SU-DHL-6 (cell line): ENCODE data around the gene RGL4.
"Not testable (repeated sequence)": the region's sequence is repeated elsewhere in the genome, so short reads cannot be mapped to it uniquely, and the experiment has no call there.

Experiments used
- H2AFZ ChIP-seq: fragments of 200-600 bp; sonication (generic); 2 replicates; pipeline ENCODE4 v1.6.1; 2014; ENCODE audit warnings: low read depth, mild to moderate bottlenecking, moderate library complexity, mixed read lengths, antibody characterized with exemption, low read length; ENCODE audit not compliant: severe bottlenecking
- H3F3A ChIP-seq: fragments of 200-600 bp; shearing (Covaris generic); 2 replicates; pipeline ENCODE4 v1.6.0; 2016; ENCODE audit warnings: antibody characterized with exemption, mild to moderate bottlenecking; ENCODE audit not compliant: insufficient read depth
- H3K27ac ChIP-seq: fragments of 200-600 bp; sonication (generic); 2 replicates; pipeline ENCODE4 v1.5.1; 2016; ENCODE audit warnings: low read depth, mild to moderate bottlenecking, low read length, moderate library complexity, mixed read lengths
- H3K27me3 ChIP-seq: fragments of 200-600 bp; sonication (generic), shearing (Covaris generic); 2 replicates; pipeline ENCODE4 v1.6.0; 2014; ENCODE audit warnings: mild to moderate bottlenecking, low read length
- H3K36me3 ChIP-seq: fragments of 200-600 bp; sonication (generic); 2 replicates; pipeline ENCODE4 v1.6.1; 2014; ENCODE audit warnings: mild to moderate bottlenecking, low read length, mixed read lengths
- H3K4me2 ChIP-seq: fragments of 300-600, 200-600 bp; shearing (Covaris generic), sonication (generic); 2 replicates; pipeline ENCODE4 v1.6.0; 2014; ENCODE audit warnings: low read length, low read depth, mild to moderate bottlenecking; ENCODE audit not compliant: poor library complexity, severe bottlenecking
- H3K4me3 ChIP-seq: fragments of 200-600 bp; sonication (generic); 2 replicates; pipeline ENCODE4 v1.5.1; 2014; ENCODE audit warnings: antibody characterized with exemption, low read length, mild to moderate bottlenecking, mixed read lengths; ENCODE audit not compliant: insufficient read depth, poor library complexity, severe bottlenecking
- H3K79me2 ChIP-seq: fragments of 200-600 bp; sonication (generic); 2 replicates; pipeline ENCODE4 v1.6.1; 2014; ENCODE audit warnings: mild to moderate bottlenecking, low read length, moderate library complexity; ENCODE audit not compliant: insufficient read depth
- H3K9ac ChIP-seq: fragments of 200-600 bp; sonication (generic); 2 replicates; pipeline ENCODE4 v1.7.0; 2014; ENCODE audit warnings: mild to moderate bottlenecking, low read length
- H3K9me2 ChIP-seq: fragments of 200-600 bp; sonication (generic); replicated peaks from 2 replicates; pipeline ENCODE4 v1.6.1; 2014; ENCODE audit warnings: low read length; ENCODE audit not compliant: insufficient read depth
- H3K9me3 ChIP-seq: fragments of 200-600 bp; sonication (generic); 2 replicates; pipeline ENCODE4 v1.6.1; 2014; ENCODE audit warnings: low read length, mixed read lengths; ENCODE audit not compliant: insufficient read depth
- H4K20me1 ChIP-seq: fragments of 200-600 bp; sonication (generic); 2 replicates; pipeline ENCODE4 v1.6.1; 2014; ENCODE audit warnings: low read depth, mild to moderate bottlenecking, antibody characterized with exemption, low read length, moderate library complexity, mixed read lengths
- CTCF ChIP-seq: fragments of 200-600 bp; sonication (generic); IDR thresholded peaks from one replicate; pipeline ENCODE4 v1.5.1; 2017; ENCODE audit warnings: antibody characterized with exemption, mild to moderate bottlenecking, low read length, moderate library complexity; ENCODE audit not compliant: insufficient read depth, poor library complexity, severe bottlenecking
- EZH2phosphoT487 ChIP-seq: fragments of 200-600 bp; sonication (generic), shearing (Covaris generic); conservative IDR thresholded peaks from 2 replicates; pipeline ENCODE4 v1.6.1; 2018; ENCODE audit warnings: mild to moderate bottlenecking, antibody characterized with exemption, low read length, moderate library complexity, mixed read lengths

RGL4 gene

GRCh38 chr22:23720855-23721254 is 30.0 kb downstream of the RGL4 start:
- Histone ChIP-seq H3K4me3 (no peak overlapping the region), H3K79me2 (peaks cover 12% of the 10 kb centered on the region), H3K36me3 (no peaks in the 10 kb centered on the region), H3K27me3 (no peaks in the 10 kb centered on the region), H3K9ac (no peak overlapping the region), H3K4me2 (no peak overlapping the region), H3K9me2 (no peaks in the 10 kb centered on the region), H3F3A (no peaks in the 10 kb centered on the region), H3K27ac (no peak overlapping the region), H3K9me3 (no peaks in the 10 kb centered on the region), H4K20me1 (no peaks in the 10 kb centered on the region), H2AFZ (no peak overlapping the region)
- TF ChIP-seq EZH2phosphoT487 (no peak), CTCF (no peak)

- Histone ChIP-seq H3K9ac (no peak overlapping the region), H3K27ac (no peak overlapping the region), H3K4me2 (no peak overlapping the region), H3F3A (no peaks in the 10 kb centered on the region), H3K27me3 (no peaks in the 10 kb centered on the region), H4K20me1 (no peaks in the 10 kb centered on the region), H3K9me3 (no peaks in the 10 kb centered on the region), H2AFZ (no peak overlapping the region), H3K4me3 (no peak overlapping the region), H3K9me2 (no peaks in the 10 kb centered on the region), H3K36me3 (no peaks in the 10 kb centered on the region), H3K79me2 (no peaks in the 10 kb centered on the region)
- TF ChIP-seq EZH2phosphoT487 (no peak), CTCF (no peak)
Measured at GRCh38 chr22:23722160-23722559, 31.3 kb downstream of the RGL4 start.

DNA sequence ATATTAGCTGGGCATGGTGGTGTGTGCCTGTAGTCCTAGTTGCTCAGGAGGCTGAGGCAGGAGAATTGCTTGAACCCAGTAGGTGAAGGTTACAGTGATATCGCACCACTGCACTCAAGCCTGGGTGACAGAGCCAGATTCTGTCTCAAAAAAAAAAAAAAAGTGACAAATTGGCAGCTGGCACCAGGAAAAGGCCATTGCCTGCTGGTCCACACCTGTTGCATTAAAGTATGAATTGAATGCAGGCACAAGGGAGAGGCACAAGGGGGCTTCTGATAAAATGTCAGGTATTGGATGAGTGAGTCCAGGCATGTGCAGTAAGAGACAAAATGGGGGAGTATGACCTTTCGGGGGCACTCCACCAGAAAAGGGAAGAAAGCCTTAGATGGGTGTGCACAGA is 31.9 kb downstream of the RGL4 start:
- Histone ChIP-seq H3K27me3 (no peaks in the 10 kb centered on the region), H3K36me3 (no peaks in the 10 kb centered on the region), H2AFZ (no peak overlapping the region), H3K9ac (no peak overlapping the region), H3K27ac (no peak overlapping the region), H3K9me2 (no peaks in the 10 kb centered on the region), H3F3A (no peaks in the 10 kb centered on the region), H4K20me1 (no peaks in the 10 kb centered on the region), H3K9me3 (no peaks in the 10 kb centered on the region), H3K4me3 (no peak overlapping the region), H3K79me2 (no peaks in the 10 kb centered on the region), H3K4me2 (no peak overlapping the region)
- TF ChIP-seq CTCF (no peak), EZH2phosphoT487 (no peak)

- not testable (repeated sequence) for H4K20me1 ChIP-seq, H3K9ac ChIP-seq, H3K9me3 ChIP-seq, H3K27ac ChIP-seq, H3F3A ChIP-seq, H3K36me3 ChIP-seq, H3K4me3 ChIP-seq, H3K9me2 ChIP-seq, H3K79me2 ChIP-seq, H3K27me3 ChIP-seq, H2AFZ ChIP-seq, H3K4me2 ChIP-seq
Measured at GRCh38 chr22:23728108-23728507, 37.3 kb downstream of the RGL4 start.
